IPS-18c (cell line): Measurements from ENCODE around the gene MPV17L2.

ENCODE experiments used
- H3K4me3 ChIP-seq: 2 replicates; pipeline ENCODE4 v1.7.0; 2013; ENCODE audit warnings: low read depth, mild to moderate bottlenecking, low read length, moderate library complexity; ENCODE audit not compliant: insufficient read depth
- H3K9me3 ChIP-seq: one replicate; pipeline ENCODE4 v1.6.1; 2013; ENCODE audit warnings: mild to moderate bottlenecking, low read length, moderate library complexity; ENCODE audit not compliant: control insufficient read depth, insufficient read depth

Gene MPV17L2

DNA sequence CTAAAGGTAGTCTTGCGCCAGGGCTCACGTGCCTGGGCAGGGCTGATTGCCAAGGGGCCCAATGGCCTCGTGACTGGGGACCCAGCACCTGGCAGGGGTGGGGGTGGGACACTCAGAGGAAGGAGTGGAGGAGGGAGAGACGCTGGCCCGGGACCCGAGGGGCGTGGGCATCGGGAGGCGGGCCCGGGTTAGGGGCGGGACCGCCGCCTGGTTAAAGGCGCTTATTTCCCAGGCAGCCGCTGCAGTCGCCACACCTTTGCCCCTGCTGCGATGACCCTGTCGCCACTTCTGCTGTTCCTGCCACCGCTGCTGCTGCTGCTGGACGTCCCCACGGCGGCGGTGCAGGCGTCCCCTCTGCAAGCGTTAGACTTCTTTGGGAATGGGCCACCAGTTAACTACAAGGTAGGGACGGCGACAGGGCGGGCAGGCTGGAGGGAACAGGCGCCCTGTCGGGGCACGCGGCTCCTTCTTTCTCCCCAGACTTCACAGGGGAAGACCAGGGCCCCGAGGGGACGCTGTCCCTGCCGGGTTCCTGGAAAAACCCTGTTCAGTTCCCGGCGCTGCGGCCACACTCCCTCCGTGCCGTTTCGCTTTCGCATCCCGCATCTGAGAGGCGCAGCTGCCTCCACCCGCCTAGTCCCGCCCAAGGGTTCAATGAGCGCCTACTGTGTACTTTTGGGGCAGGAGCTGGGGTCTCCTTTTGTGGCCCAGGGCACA, 19.3 kb upstream of the MPV17L2 start, which contains the start of gene IFI30:
Gene IFI30 (plus strand): TSS at position 242 of the 717 bp plus-strand sequence. CDS start 29 bp downstream, at position 271.
- Histone ChIP-seq H3K4me3 (peak within 1 kb of the TSS; percentile 73), H3K9me3 (no peaks in the 10 kb centered on the region)

DNA sequence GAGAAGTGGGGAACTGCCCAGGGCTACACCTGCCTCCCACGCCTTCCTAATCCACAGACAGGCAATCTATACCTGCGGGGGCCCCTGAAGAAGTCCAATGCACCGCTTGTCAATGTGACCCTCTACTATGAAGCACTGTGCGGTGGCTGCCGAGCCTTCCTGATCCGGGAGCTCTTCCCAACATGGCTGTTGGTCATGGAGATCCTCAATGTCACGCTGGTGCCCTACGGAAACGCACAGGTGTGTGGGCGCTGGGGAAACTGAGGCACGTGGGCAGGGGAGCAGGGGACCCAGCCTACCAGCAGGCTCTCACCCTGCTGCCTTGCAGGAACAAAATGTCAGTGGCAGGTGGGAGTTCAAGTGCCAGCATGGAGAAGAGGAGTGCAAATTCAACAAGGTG, 18.0 kb upstream of the MPV17L2 start:
- Histone ChIP-seq H3K4me3 (no peak overlapping the region), H3K9me3 (no peaks in the 10 kb centered on the region)

DNA sequence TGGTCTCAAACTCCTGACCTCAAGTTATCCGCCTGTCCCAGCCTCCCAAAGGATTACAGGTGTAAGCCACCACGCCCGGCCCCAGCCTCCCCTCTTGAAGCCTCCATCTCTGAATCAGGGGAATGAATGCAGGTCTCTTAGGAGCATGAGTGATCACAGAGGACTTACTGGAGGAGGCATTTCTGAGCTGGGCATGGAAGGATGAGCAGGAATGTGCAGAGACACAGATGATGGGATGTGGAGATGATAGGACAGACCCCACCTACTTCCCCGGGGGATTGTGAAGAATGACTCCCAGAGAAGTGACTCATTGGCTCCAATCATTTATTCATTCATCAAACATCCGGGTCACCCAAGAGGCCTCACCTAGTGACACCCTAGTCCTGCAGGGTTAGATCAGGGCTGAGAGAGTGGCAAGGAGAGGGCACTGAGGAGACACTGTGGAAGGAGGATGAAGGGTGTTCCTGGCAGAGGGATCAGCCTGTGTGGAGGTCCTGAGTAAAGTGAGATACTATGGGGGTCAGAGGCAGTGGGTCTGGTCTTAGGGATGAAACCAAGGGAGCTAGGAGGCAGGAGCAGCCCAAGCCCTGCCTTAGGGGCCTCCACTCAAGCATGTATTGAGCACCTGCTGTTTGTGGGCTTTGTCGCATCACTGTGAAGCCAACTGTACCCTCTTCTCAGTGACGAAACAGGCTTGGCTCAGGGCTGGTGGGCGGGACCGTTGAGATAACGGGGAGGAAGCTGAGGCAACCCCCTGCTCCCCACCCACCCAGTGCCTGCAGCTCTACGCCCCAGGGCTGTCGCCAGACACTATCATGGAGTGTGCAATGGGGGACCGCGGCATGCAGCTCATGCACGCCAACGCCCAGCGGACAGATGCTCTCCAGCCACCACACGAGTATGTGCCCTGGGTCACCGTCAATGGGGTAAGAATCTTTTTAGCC, 16.4 kb upstream of the MPV17L2 start:
- Histone ChIP-seq H3K4me3 (no peak overlapping the region), H3K9me3 (no peaks in the 10 kb centered on the region)

DNA sequence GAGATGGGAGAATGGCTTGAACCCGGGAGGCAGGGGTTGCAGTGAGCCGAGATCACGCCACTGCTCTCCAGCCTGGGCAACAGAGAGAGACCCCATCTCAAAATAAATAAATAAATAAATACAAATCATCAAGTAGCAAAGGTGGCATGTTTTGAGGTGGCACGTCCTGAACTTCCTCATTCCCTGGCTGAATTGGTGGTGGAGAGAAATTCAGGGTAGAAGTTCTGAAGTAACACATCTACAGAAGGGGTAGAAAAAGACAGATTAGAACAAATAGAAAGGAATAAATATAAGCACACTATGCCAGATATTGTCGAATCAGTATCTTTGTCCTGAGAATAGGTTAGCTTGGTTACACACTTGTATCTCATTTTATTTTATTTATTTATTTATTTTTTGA, 13.1 kb upstream of the MPV17L2 start:
- Histone ChIP-seq H3K9me3 (no peaks in the 10 kb centered on the region), H3K4me3 (no peak overlapping the region)

DNA sequence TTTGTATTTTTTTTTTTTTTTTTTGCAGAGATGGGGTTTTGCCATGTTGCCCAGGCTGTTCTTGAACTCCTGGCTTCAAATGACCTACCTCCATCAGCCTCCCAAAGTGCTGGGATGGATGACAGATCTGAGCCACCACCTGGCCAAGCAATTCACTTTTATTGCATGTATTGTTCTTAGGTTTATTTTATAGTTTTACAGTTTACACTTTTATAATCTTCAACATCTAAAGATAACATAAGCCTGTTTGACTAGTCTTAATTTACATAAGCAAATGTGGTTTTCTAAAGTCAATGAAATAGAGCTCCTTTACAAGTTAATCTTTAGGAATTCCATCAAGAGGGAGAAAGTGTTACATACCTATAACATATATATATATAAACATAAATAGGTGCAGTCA, 9.5 kb upstream of the MPV17L2 start:
- Histone ChIP-seq H3K4me3 (no peak overlapping the region), H3K9me3 (no peaks in the 10 kb centered on the region)

DNA sequence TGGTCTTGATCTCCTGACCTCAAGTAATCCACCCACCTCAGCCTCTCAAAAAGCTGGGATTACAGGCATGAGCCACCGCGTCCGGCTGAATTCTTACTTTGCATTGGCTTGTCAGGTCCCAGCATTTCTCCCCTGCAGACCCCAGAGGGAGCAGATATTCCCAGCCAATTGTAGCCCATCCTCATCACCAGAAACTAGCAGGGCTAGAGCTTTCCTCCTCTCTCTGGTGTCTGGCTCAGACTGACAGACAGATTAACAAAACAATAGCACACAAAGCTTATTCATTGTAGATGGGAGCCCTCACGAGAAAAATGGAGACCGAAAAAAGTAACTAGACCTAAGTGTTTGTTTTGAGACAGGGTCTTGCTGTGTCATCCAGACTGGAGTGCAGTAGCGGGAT, 7.5 kb upstream of the MPV17L2 start:
- H3K9me3 ChIP-seq, result no peaks in the 10 kb centered on the region

DNA sequence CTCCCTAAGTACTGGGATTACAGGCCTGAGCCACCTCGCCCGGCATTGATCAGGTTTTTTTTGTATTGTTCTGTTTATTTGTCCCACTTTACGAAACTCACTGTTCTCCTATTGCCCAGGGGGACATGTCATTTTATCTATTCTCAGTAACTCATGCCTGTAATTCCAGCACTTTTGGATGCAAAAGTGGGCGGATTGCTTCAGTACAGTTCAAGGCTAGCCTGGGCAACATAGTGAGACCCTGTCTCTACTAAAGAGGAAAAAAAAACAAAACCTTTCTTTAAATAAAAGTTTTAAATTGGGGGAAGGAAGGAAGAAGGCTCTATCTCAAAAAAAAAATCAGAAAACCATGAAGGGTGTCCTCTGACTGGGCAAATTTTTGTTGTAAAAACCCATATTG, 2.7 kb upstream of the MPV17L2 start:
- Histone ChIP-seq H3K9me3 (no peaks in the 10 kb centered on the region), H3K4me3 (no peak overlapping the region)

More for the DNA sequence above, 7.5 kb upstream of the MPV17L2 start:
- no peak overlapping the region for H3K4me3 ChIP-seq

DNA sequence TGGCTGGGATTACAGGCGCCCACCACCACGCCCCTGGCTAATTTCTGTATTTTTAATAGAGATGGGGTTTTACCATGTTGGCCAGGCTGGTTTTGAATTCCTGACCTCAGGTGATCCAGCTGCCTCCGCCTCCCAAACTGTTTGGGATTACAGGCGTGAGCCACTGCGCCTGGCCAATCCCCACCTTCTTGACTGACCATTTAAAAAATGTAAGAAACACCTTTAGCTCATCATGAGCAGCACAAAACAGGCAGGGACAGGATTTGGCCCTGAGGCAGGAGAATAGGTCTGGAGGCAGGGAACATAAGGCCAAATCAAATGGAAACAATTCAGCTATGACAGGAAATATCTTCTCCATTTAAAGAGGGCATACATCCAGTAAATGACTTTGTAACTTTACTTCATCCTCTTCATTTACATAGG, 1.4 kb upstream of the MPV17L2 start:
- Histone ChIP-seq H3K9me3 (no peaks in the 10 kb centered on the region), H3K4me3 (no peak overlapping the region)

DNA sequence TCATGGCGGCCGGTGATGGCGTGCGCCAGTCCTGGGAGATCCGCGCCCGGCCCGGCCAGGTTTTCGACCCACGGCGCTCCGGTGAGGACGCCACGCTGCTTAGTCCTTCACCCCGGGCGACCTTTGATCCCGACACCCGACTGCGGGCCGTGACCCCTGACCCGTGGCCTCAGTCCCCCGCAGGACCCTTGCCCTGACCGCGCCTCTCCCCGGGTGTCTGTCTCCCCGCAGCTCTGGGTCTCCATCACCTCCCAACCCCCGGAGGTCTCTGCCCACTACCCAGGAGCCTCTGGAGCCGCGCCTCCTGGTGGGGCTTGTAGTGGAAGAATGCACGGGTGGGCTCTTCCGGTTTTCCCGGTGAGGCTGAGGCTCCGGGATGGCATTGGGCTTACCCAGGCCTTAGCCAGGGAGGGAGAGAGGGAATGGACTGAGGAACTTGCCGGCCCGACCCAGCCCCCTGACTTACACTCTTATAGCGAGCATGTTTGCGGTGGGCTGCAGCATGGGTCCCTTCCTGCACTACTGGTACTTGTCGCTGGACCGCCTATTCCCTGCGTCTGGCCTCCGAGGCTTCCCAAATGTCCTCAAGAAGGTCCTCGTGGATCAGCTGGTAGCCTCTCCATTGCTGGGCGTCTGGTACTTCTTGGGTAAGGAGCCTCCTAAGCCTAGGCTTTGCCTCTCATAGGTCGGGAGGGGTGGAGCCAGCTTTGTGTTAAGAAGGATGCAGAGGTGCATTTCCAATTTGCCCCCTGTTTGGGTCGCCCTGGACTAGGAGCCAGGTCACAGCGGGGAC, 566 bp downstream of the MPV17L2 start:
- H3K9me3 ChIP-seq, result no peaks in the 10 kb centered on the region

DNA sequence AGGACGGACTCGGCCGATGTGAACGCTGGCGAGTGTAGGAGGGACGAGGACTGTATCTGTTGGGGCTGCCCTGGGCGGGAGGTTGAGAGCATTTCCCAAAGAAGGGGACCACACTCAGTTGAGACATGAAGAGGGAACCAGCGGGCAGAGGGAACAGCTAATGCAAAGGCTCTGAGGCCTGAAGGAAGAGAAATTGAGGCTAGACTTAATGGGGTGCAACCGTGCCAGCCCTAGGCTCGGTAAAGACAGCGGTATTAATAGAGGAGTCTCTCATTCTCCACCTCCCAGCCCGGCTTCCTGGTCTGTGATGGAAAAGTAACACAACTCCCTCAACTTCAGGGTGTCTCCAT, 1.1 kb downstream of the MPV17L2 start:
- H3K9me3 ChIP-seq, result no peaks in the 10 kb centered on the region
- H3K4me3 ChIP-seq, result peak overlapping the region; percentile 87

More for the DNA sequence above, 566 bp downstream of the MPV17L2 start:
- peak overlapping the region; percentile 87 for H3K4me3 ChIP-seq

DNA sequence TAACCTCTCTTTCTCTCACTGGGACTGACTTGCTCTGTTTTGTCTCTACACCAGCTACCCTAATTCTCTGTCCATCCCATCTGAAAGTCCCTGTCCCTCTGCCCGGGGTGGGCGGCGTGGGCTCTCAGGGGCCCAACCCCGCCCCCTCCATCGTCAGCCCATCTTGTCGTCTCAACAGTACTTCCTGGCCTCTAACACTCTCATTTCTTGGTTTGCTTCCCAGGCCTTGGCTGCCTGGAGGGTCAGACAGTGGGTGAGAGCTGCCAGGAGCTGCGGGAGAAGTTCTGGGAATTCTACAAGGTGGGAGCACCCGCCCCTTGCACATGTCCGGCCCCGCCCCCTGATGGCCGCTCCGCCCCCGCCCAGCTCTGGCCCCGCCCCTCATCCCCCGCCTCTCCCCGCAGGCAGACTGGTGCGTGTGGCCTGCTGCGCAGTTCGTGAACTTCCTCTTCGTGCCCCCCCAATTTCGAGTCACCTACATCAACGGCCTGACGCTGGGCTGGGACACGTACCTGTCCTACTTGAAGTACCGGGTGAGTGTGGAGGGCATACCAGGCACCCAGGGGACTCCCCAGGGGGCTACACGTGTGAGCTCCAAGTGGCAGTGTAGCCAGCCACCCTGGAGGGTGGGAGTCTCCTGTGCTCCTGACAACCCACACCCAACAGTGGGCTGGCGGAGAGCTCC, 1.7 kb downstream of the MPV17L2 start:
- H3K9me3 ChIP-seq, result no peaks in the 10 kb centered on the region
- peak overlapping the region; percentile 9 for H3K4me3 ChIP-seq

DNA sequence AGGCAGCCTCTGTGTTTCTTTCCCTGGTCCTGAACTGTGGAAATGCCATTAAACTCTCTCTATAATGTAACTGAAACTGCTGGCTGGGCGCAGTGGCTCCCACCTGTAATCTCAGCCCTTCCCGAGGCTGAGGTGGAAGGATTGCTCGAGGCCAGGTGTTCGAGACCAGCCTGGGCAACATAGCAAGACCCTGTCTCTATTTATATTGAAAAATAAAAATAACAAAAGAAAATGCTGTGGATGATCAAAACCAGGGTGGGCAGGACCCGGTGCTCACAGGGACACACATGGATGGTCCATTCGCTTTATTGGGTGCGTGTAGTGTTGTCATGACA, 3.5 kb downstream of the MPV17L2 start:
- no peak overlapping the region for H3K4me3 ChIP-seq
- no peaks in the 10 kb centered on the region for H3K9me3 ChIP-seq

DNA sequence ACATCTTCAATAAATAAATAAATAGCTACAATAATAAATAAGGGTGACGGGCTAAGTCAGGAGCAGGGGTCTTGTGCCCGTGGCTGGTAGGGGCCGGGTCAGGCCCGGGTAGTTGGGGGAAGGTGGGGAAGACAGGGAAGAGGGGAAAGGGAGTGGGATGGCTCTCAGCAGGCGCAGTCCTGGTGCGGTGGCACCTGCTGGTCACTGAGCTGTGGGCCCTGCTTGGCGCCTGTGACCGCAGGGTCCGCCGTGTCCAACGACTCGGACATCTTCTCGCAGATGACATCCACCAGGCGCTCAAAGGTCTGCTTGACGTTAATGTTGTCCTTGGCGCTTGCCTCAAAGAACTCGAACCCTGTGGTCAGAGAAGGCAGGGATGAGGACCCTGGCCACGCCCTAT, 4.3 kb downstream of the MPV17L2 start:
- no peak overlapping the region for H3K4me3 ChIP-seq
- no peaks in the 10 kb centered on the region for H3K9me3 ChIP-seq

DNA sequence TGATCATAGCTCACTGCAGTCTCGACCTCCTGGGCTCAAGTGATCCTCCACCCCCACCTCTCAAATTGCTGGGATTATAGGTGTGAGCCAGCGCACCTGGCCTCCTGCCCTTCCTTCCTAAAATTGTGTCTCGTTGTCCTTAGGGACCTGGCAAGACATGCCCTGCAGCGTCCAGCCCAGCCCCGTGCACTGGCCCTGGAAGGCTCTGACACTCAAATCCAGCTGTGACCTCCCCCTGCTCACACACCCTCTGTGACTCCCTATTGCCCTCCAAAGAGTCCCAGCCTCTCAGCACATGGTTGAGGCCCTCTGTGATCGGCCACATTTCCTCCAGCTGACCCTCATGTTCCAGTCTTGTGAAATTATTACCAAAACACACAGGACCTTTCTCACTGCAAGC, 4.9 kb downstream of the MPV17L2 start:
- H3K9me3 ChIP-seq, result no peaks in the 10 kb centered on the region
- H3K4me3 ChIP-seq, result no peak overlapping the region

DNA sequence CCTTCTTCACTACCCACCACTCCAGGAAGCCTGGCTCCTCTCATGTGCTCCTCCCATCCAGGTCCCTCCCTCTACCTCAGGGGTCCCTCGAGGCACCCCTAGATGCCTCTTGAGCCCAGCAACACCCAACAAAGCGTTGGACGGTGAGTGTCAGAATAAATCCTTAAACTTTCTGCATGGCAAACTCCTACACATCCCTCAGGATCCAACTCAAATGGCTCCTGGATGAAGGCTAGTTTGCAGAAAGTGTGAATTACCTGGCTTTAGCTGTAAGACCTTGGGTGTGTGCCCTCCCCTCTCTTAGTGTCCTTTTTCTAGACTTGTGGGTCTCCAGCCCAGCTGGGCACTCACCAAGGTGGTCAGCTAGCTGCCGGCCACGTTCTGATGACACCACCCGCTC, 5.4 kb downstream of the MPV17L2 start:
- no peak overlapping the region for H3K4me3 ChIP-seq

DNA sequence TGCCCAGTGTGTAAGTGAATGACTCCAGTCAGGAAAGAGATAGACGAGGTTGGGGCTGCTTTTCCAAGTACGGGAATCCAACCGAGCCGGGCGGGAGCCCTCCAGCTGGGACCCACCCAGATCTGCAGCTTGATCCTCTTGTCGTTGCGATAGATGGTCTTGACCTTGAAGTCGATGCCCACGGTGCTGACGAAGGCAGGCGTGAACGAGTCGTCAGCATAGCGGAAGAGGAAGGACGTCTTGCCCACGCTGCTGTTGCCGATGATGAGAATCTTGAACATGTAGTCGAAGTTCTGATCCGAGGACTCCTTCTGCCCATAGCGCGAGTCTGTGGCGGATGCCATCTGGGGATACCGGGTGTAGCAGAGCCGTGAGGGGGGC, 9.4 kb downstream of the MPV17L2 start:
- Histone ChIP-seq H3K4me3 (no peak overlapping the region), H3K9me3 (no peaks in the 10 kb centered on the region)

More for the DNA sequence above, 5.4 kb downstream of the MPV17L2 start:
- no peaks in the 10 kb centered on the region for H3K9me3 ChIP-seq

DNA sequence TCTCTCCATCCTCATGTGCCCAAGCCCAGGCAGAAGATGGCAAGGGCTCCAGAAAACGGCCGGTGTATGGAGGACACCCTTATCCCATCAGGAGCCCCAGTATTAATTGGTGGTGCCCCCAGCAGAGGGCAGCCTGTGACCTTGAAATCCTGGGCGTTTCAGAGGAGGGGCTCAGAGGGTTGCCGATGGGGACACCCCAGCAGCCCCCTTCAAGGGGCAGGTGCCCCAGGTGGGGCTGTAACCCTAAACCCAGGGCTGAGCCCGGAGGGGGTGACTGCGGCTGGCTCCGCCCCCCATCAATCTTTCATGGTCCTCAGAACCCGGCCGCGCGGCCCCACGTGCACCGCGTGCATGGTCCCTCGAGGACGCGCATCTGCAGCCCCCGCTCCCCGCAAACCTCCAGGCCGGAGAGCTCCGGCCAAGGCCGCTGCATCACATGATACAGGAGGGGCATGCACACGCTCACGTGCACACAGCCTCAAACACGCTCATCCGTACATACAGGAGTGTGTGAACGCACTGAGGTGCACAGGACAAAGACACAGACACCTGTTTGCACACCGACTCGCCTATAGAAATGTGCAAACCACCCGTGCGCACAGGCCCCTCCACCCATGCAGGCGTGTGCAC, 9.9 kb downstream of the MPV17L2 start:
- Histone ChIP-seq H3K4me3 (peak overlapping the region; percentile 86), H3K9me3 (no peaks in the 10 kb centered on the region)
